EH (cell line): ENCODE measurements around the gene SPOCK2.

Experiments used
- DNase-seq: peaks from one replicate; pipeline ENCODE4 v3.0.0-alpha.2; 2015; ENCODE audit warnings: low read depth

The SPOCK2 gene

GRCh38 chr10:72072639-72073038 lies 15.7 kb downstream of the SPOCK2 start:
- DNase-seq = no peak

DNA sequence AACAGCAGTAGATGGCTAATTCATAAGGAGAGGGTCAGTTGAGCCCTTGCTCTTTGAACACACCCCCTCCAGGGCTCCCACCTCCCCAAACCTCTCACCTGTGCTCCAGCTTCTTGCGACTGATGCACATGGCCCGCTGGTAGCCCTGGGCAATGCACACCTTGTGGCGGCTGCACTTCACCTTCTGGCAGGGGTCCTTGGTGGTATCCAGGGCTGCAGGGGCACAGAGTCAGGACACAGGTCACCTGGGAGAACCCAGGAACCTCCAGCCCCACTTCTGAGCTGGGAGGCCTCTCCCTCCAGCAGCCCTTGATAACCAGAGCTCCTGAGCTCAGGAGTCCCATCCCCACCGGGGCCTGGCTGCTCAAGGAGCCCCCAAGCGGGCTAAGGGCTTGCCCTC lies 16.3 kb downstream of the SPOCK2 start:
- no peak for DNase-seq

DNA sequence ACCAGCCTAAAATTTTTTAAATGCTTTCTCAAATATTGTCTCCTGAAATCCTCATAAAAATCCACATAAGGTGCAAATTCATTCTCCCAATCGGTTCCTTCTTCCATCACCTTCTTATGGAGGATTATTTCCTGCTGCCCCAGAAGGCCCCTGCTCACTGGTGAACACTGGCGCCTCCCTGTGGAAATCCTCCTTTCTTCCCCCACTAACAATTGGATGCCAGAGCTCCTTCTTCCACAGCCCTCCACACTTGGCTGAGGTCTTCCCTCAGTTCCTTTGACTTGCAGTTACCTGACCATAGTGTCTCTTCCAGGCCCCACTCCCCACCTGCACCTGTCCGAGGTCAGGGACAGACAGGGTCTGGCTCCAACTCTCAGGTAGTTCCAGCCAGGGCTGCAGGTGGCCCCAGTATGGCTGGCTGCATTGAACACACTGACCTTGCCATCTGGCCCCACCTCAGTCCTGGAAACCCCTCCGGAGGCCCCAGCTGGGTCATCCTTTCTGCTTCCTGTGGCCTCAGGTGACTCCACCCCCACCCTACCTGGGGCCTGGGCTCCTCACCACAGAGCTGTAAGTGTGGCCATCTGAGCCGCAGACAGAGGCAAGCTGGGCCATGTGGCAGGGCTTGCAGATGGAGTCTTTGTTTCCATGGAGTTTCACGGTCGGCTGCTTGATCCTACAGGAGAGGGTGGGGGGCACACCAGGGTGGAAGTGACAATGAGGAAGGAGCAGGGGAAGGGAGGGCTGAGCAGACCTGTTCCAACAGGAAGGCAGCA lies 18.4 kb downstream of the SPOCK2 start:
- DNase-seq = no peak

DNA sequence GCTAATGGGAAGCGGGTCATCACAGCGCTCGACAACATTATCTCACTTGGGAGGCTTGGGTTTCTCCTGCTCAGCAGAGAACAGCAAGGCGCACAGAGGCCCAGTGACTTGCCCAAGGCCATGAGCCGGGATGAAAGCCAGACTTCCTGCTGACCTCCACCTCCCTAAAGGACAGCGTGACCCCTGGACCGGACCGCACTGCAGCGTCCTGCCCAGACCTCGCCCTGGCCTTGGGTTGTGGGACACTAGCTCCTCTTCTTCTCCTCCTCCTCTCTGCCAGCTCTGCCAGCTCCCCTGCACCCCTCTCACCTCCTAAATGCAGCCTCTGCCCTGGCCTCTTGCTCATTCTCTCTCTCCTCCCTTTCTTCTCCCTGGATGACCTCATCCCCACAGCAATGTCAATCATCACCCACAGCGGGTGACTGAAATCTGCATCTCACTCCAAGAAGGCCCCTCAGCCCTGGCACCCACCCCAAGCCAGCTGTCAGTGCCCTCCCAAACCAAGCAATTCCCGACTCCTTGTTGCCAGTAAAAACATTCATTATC lies 19.4 kb downstream of the SPOCK2 start:
- DNase-seq = no peak

DNA sequence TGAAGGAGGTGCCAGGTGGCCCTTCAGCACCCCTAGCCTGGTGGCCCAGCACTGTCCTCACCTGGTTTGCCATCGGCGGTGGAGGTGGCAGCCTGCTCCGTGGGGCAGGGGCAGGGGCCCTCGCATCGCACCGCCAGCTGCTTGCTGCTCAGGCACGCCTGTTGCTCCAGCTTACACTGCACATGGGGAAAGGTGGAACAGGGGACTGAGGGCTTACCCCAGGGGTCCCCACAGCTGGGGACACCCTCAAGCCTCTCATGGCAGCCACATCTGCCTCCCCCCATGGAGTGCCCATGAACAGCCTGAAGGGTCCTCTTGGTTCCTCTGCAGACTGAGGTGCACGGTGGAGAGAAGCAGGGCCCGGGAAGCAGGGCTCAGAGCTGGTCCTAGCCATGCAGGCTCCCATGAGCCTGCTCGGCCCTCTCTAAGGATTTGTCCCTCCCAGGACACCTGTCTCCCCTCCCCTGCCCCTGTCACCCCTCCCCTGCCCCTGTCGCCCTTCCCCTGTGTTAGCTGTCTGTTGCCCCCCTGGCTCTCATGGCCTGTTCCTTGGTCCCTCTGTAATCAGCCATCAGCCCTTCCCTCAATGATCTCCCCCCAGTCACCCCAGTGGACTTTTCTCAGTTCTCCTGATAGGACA lies 20.1 kb downstream of the SPOCK2 start:
- no peak for DNase-seq

GRCh38 chr10:72067463-72068125 lies 20.8 kb downstream of the SPOCK2 start:
- DNase-seq = no peak

GRCh38 chr10:72066318-72067284 lies 21.8 kb downstream of the SPOCK2 start:
- DNase-seq = peak; percentile 32

GRCh38 chr10:72065439-72066025 lies 22.8 kb downstream of the SPOCK2 start:
- no peak for DNase-seq

DNA sequence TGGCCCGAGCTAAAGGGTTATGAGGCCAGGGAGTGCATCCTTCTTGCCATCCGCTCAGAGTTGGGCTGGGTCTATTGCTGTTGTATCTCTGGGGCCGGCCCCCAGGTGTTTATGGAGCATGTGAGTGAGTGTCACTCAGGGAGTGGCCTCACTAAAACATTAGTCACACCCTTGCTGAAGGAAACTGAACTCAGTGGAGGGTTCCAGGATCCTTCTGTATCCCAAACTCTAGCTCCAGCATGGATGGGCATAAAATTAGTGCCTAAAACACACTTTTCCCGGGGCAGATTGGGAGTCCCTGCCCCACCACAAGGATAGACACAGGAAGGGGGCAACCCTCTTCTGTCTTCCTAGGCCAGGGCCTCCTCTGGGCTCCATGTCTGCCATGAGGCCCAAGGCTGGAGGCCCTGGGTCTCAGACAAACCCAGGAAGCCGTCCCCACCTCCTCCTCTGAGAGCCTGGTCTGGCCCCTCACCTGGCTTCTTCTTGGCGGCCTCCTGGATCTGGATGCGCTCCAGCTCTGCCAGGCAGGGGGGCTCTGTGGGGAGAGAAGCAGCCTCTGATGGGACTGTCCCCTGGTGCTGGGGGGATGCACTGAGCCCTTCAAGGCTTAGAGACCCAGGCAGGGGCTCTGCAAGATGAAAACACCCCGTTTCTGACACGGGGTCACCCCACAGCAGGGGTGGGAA lies 24.5 kb downstream of the SPOCK2 start:
- no peak for DNase-seq

- no peak for DNase-seq
These were observed 25.3 kb downstream of the SPOCK2 start for GRCh38 chr10:72062832-72063702.

DNA sequence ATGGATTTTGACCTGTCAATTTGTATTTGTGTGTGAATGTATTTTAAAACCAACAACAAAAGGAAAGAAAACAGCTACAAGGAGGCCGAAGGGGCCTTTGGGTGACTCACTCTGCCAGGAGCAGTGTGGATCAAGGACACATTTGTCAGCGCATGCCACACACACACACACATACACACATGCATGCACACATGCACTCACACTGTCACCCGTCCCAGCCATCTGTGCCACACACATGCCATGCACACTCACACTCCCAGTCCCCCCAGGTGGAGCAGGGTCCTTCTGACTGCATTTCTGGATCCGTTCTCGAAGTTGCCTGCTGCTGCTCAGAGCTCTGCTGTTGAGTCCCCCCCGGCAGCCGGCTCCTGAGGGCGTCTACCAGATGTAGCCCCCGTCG lies 26.0 kb downstream of the SPOCK2 start:
- DNase-seq = peak; percentile 29

GRCh38 chr10:72061930-72062329 lies 26.4 kb downstream of the SPOCK2 start:
- DNase-seq = no peak

DNA sequence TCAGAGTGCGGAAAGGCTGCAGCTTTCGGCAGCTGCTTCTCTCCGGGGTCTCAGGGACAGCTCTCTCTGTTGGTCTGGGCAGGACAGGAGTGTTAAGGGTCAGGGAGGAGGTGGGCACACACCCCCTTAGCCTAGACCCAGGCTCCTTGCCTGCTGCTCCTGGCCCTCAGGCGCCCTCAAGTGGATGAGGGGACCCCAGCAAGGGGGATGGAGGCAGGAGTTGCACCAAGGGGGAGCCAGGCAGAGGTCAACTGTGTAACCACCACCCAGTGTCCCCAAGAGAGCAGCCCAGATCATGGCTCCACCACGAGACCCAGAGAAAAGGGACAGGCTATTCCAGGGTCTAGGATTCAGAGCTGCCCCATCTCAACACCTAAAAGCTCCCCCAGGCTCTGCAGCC lies 26.9 kb downstream of the SPOCK2 start:
- DNase-seq = no peak

GRCh38 chr10:72059843-72060822 lies 28.2 kb downstream of the SPOCK2 start:
- no peak for DNase-seq

- DNase-seq = peak; percentile 19
These were observed 29.1 kb downstream of the SPOCK2 start for GRCh38 chr10:72058989-72059842.

DNA sequence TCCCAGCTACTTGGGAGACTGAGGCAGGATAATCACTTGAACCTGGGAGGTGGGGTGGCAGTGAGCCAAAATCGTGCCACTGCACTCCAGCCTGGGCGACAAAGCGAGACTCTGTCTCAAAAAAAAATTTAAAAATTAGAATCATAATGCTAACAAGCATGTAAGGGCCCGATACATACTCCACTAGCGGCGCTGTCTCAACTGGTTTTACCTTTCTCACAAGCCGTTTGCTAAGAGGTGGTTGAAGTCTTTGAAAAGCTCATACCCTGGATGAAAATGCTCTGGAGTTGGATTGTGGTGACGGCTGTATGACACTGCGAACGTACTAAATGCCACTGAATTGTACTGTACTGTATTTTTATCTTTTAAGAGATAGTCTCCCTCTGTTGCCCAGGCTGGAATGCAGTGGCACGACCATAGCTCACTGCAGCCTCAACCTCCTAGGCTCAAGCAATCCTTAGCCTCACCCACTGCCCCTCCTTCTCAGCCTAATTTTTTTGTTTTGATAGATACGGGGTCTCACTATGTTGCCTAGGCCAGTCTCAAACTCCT lies 29.9 kb downstream of the SPOCK2 start:
- DNase-seq = no peak
